Skeletal muscle satellite cell (primary cell): ENCODE results near the gene HVCN1.

ENCODE experiments used
- H3K27me3 ChIP-seq: 2 replicates; pipeline ENCODE4 v1.7.0; 2013; ENCODE audit warnings: low read length; ENCODE audit not compliant: control insufficient read depth, insufficient read depth
- H3K36me3 ChIP-seq: 2 replicates; pipeline ENCODE4 v1.7.0; 2013; ENCODE audit warnings: mild to moderate bottlenecking, control low read depth, low read length; ENCODE audit not compliant: insufficient read depth
- H3K4me1 ChIP-seq: 2 replicates; pipeline ENCODE4 v1.7.0; 2013; ENCODE audit warnings: low read length; ENCODE audit not compliant: control insufficient read depth, insufficient read depth
- H3K4me2 ChIP-seq: 2 replicates; pipeline ENCODE4 v1.7.0; 2013; ENCODE audit warnings: mild to moderate bottlenecking, low read length
- H3K4me3 ChIP-seq: 2 replicates; pipeline ENCODE4 v1.7.0; 2013; ENCODE audit warnings: low read length
- H3K9ac ChIP-seq: 2 replicates; pipeline ENCODE4 v1.7.0; 2013; ENCODE audit warnings: mild to moderate bottlenecking, low read depth, low read length, moderate library complexity
- H3K9me3 ChIP-seq: replicated peaks from 2 replicates; pipeline ENCODE4 v1.7.0; 2013; ENCODE audit warnings: mild to moderate bottlenecking, control low read depth, low read length

HVCN1 gene

DNA sequence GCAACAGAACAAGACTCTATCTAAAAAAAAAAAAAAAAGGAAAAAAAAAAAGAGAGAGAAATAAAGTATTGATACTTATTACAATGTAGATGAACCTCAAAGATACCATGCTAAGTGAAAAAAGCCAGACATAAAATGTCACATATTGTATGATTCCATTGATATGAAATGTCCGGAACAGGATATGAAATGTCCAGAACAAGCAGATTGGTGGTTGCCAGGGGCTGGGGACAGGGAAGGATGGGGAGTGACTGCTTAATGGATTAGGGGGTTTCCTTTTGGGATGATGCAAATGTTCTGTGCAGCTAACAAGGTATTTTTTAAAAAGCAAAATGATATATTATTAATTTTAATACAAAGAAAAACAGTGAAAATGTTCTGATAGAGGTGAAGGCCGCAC, 5.0 kb downstream of the HVCN1 start:
- Histone ChIP-seq H3K9me3 (no peaks in the 10 kb centered on the region), H3K36me3 (no peaks in the 10 kb centered on the region), H3K4me2 (no peak overlapping the region), H3K4me1 (peaks cover 6% of the 10 kb centered on the region), H3K27me3 (peaks cover 14% of the 10 kb centered on the region), H3K4me3 (no peak overlapping the region), H3K9ac (no peak overlapping the region)

DNA sequence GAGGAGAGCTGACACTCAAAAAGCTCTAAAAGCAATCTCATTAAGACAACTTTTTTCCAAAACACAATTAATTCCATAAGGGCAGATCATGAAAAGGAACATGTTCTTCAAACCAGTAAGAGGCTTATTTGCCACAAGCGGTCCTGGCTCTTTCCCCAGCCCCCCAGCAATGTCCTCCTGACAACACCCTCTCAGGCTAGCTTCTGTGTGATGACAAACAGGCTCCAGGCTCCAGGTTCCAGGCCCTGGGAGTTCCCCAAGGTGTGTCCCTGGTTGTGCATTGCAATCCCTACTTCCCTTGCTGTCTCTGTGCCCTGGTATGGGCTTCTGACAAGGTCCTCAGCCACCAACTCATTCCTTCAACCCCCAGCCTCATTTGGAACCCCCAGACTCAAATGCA, 8.9 kb downstream of the HVCN1 start:
- Histone ChIP-seq H3K27me3 (no peaks in the 10 kb centered on the region), H3K9ac (no peak overlapping the region), H3K9me3 (no peaks in the 10 kb centered on the region), H3K4me1 (no peaks in the 10 kb centered on the region), H3K36me3 (no peaks in the 10 kb centered on the region), H3K4me2 (no peak overlapping the region), H3K4me3 (no peak overlapping the region)

DNA sequence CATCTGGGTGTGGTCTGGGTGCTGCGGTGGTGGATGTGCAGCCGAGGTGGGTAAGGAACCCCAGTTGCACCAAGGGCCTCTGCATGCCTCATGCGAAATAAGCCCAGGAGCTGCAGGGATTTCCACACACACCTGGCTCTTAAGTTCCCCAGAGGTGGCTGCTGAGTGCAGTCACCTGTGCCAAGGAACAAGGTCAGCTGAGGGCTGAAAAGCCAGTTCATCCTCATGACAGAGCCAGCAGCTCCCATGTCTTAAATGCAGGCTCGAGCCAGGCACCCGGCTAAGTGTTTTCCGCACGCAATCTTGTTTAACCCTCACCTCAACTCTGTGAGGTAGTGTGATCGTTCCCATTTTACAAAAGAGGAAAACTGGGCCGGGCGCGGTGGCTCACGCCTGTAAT, 9.7 kb downstream of the HVCN1 start:
- Histone ChIP-seq H3K4me3 (no peak overlapping the region), H3K4me1 (no peaks in the 10 kb centered on the region), H3K27me3 (no peaks in the 10 kb centered on the region), H3K36me3 (no peaks in the 10 kb centered on the region), H3K9ac (no peak overlapping the region), H3K9me3 (no peaks in the 10 kb centered on the region), H3K4me2 (no peak overlapping the region)

DNA sequence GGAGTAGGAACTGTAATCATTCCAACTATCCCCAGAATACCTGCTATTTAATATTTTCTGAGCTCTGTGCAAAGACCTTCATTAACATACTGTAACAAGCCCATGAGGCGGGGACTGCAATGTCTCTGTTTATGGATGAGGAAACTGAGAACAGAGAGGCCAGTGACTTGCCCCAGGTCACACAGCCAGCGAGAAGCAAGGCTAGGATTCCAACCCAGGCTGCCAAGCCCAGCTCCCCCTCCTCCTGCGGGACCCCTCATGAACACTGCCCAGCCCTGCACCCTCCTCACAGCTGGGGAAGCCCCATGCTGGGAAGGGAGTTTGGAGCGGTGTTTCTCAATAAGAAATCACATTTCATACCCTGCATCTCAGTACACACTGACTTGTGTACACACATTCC, 10.9 kb downstream of the HVCN1 start:
- Histone ChIP-seq H3K4me2 (no peak overlapping the region), H3K4me3 (no peak overlapping the region), H3K9me3 (no peaks in the 10 kb centered on the region), H3K36me3 (no peaks in the 10 kb centered on the region), H3K9ac (no peak overlapping the region), H3K27me3 (no peaks in the 10 kb centered on the region), H3K4me1 (no peaks in the 10 kb centered on the region)

DNA sequence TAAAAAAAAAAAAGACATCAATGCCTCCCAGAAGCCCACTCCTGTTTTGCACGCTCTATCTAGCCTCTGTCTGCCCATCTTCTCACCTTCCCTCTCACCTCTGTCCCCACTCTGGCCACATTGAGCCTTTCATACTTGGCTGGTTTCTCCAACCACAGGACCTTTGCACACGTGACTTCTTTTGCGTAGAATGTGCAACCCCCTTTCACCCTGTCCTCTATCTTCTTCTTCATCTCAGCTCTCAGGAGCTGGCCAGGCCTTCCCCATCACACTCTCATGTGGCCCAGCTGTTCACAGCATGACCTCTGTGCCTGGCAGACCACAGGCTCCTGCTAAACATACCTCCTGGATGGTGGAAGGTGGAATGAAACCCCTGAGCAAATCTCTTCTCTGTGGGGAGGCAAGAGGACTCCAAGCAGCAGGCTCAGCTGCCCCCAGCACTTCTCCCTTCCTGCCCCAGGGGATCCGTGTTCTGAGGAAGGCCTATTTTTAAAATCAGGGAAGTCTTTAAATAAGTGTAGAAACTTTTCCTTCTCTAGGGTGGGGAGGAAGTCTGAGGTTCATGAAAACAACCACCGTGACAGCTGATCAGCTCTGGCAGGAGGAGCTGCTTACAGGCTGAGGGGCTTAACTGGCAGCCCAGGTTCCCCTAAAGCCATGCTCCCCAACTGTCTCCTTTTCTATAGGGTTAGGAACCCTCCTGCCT, 11.6 kb downstream of the HVCN1 start:
- Histone ChIP-seq H3K4me3 (no peak overlapping the region), H3K36me3 (no peaks in the 10 kb centered on the region), H3K4me1 (no peaks in the 10 kb centered on the region), H3K4me2 (no peak overlapping the region), H3K9ac (no peak overlapping the region), H3K9me3 (no peaks in the 10 kb centered on the region), H3K27me3 (no peaks in the 10 kb centered on the region)

DNA sequence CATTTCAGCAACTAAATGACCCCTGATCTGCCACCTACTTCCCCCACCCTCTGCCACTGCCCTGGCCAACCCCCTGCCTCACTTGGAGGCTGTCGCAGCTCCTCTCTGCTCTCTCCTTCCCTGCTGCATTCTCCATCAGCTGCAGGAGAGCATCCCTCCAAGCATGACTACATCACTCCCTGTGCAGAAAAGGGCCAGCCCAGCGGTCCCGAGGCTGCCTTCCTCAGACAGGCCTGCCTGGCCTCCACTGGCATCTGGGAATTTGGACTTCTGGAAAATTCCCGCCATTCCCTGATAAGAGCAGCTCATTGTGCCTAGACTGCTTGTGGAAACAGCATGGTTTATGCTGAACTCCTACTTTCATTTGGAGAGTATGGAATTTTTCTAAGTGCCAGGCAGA, 12.7 kb downstream of the HVCN1 start:
- Histone ChIP-seq H3K9me3 (no peaks in the 10 kb centered on the region), H3K4me3 (no peak overlapping the region), H3K4me2 (no peak overlapping the region), H3K4me1 (no peaks in the 10 kb centered on the region), H3K27me3 (no peaks in the 10 kb centered on the region), H3K9ac (no peak overlapping the region), H3K36me3 (no peaks in the 10 kb centered on the region)

DNA sequence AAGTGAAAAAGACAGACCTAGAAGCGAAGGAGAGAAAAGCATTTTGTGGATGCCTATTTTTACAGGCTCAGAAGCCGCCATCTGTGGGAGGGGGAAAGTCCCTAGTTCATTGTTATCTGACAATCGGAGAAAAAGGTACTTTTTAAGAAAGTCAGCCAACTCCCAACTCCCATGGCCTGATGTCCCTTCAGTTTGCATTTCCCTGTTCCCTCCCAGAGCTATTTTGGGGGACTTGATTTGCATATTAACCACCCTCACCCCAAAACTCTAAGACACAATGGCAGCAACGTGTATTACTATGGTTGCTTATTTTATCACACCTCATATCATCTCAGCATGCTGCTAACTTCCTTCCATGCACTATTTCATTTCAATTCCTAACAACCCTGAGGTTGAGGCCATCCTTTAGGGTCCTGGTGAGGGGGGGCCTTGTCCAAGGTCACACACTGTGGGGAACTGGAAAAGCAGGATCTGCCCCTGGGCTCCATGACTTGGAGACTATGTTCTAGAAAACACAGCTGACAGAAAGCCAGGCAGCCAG, 18.7 kb downstream of the HVCN1 start:
- H3K4me3 ChIP-seq: no peak overlapping the region
- no peaks in the 10 kb centered on the region for H3K27me3 ChIP-seq
- H3K4me1 ChIP-seq: no peaks in the 10 kb centered on the region
- no peak overlapping the region for H3K4me2 ChIP-seq
- no peaks in the 10 kb centered on the region for H3K9me3 ChIP-seq
- no peak overlapping the region for H3K9ac ChIP-seq
- H3K36me3 ChIP-seq: no peaks in the 10 kb centered on the region

DNA sequence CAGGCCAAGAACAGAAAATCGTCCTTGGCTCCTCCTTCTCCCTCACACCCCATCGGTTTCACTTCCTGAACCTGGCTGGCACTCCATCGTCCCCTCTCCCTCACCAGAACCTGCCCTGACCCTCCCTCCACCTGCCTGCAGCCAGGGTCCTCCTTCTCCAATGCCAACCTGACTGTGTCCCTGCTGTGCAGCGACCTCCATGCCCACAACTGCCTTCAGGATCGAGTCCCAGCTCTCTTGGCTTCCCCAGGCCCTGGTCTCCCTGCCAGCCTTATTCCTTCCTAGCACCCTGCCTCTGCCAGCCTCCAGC, 19.8 kb downstream of the HVCN1 start:
- no peak overlapping the region for H3K4me2 ChIP-seq
- no peaks in the 10 kb centered on the region for H3K9me3 ChIP-seq
- no peak overlapping the region for H3K9ac ChIP-seq
- no peaks in the 10 kb centered on the region for H3K4me1 ChIP-seq
- H3K4me3 ChIP-seq: no peak overlapping the region
- no peaks in the 10 kb centered on the region for H3K36me3 ChIP-seq
- H3K27me3 ChIP-seq: no peaks in the 10 kb centered on the region

- Histone ChIP-seq H3K4me3 (no peak overlapping the region), H3K36me3 (no peaks in the 10 kb centered on the region), H3K9me3 (no peaks in the 10 kb centered on the region), H3K4me1 (no peaks in the 10 kb centered on the region), H3K4me2 (no peak overlapping the region), H3K27me3 (no peaks in the 10 kb centered on the region), H3K9ac (no peak overlapping the region)
These were observed 20.3 kb downstream of the HVCN1 start for GRCh38 chr12:110668480-110669192.

- Histone ChIP-seq H3K4me2 (no peak overlapping the region), H3K4me3 (no peak overlapping the region), H3K9me3 (no peaks in the 10 kb centered on the region), H3K27me3 (no peaks in the 10 kb centered on the region), H3K4me1 (no peaks in the 10 kb centered on the region), H3K9ac (no peak overlapping the region), H3K36me3 (no peaks in the 10 kb centered on the region)
These were observed 21.2 kb downstream of the HVCN1 start for GRCh38 chr12:110667671-110668070.

DNA sequence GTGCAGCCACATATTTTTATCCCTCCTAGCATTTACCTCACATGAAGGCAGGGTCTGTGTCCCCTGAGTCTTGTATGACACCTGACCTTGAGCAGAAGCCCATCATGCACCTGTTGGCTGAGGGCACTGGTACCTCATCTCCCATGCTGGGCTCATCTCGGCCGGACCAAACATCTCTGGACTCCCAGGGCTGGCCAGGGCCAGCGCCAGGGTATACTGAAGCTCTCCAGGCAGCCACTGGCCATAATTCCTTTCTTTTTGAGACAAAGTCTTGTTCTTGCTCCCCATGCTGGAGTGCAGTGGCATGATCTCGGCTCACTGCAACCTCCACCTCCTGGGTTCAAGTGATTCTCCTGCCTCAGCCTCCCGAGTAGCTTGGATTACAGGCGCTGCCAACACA, 22.0 kb downstream of the HVCN1 start:
- Histone ChIP-seq H3K36me3 (no peaks in the 10 kb centered on the region), H3K9me3 (no peaks in the 10 kb centered on the region), H3K4me2 (no peak overlapping the region), H3K4me3 (no peak overlapping the region), H3K27me3 (no peaks in the 10 kb centered on the region), H3K9ac (no peak overlapping the region), H3K4me1 (no peaks in the 10 kb centered on the region)
